Naive thymus-derived CD4-positive, alpha-beta T cell (primary cell): ENCODE measurements around the gene DNPH1. TPM values are rescaled to one million over a fixed set of nuclear protein-coding genes. Genes with fewer than 3 reads are reported as not detected.
A peak's percentile ranks its signal among the peaks of the same experiment; 100 is the strongest.

Experiments used
- ATAC-seq: fragments of 150-1000 bp; cut with Tn5 transposase; 2 replicates; pipeline ENCODE4 v1.10.0; 2021; ENCODE audit warnings: mild to moderate bottlenecking, moderate library complexity
- CTCF ChIA-PET: fragments of 350-600 bp; sonication (Branson Sonifier 250); formaldehyde crosslinking; loops from one replicate; lab custom pipeline; 2021; ENCODE audit warnings: antibody characterized with exemption; lab: Charles Lee
- POLR2A ChIA-PET: fragments of 350-600 bp; sonication (Branson Sonifier 250); formaldehyde crosslinking; loops from one replicate; lab custom pipeline; 2021; ENCODE audit warnings: antibody characterized with exemption, inconsistent platforms; lab: Charles Lee
- DNase-seq, 9 donors: peaks; one replicate each; pipeline versions ENCODE4 v3.0.0 to v3.0.0-alpha.2; 2020 to 2022; ENCODE audit warnings: mixed read lengths in 1 of 9
- H3K27ac ChIP-seq: one replicate; pipeline ENCODE4 v1.7.0; 2013; ENCODE audit warnings: mild to moderate bottlenecking, low read depth, low read length, moderate library complexity
- H3K27me3 ChIP-seq, 2 donors: one replicate each; pipeline ENCODE4 v1.7.0; 2013; ENCODE audit warnings: low read length in 2 of 2, mild to moderate bottlenecking in 2 of 2, moderate library complexity in 2 of 2; ENCODE audit not compliant: control insufficient read depth in 2 of 2, insufficient read depth in 2 of 2
- H3K36me3 ChIP-seq, 3 experiments: 1 replicate in 2 of 3; 2 replicates in 1 of 3; pipeline ENCODE4 v1.7.0; 2013; ENCODE audit warnings: low read length in 3 of 3, mild to moderate bottlenecking in 3 of 3, moderate library complexity in 1 of 3; ENCODE audit not compliant: insufficient read depth in 3 of 3, control insufficient read depth in 2 of 3
- H3K4me1 ChIP-seq, 2 donors: one replicate each; pipeline ENCODE4 v1.7.0; 2013; ENCODE audit warnings: low read length in 2 of 2, mild to moderate bottlenecking in 2 of 2, moderate library complexity in 1 of 2; ENCODE audit not compliant: control insufficient read depth in 2 of 2, insufficient read depth in 2 of 2
- H3K4me3 ChIP-seq: 2 replicates; pipeline ENCODE4 v1.7.0; 2013; ENCODE audit warnings: mild to moderate bottlenecking, low read length
- H3K9me3 ChIP-seq, 3 experiments: 1 replicate in 2 of 3; 2 replicates in 1 of 3; pipeline ENCODE4 v1.7.0; 2013; ENCODE audit warnings: low read length in 3 of 3; ENCODE audit not compliant: control insufficient read depth in 2 of 3
- H3K27ac Mint-ChIP-seq, 9 donors: one replicate each; pipeline ENCODE4 v1.8.0; 2020 to 2022; ENCODE audit warnings: mixed read lengths in 9 of 9, mild to moderate bottlenecking in 8 of 9, moderate library complexity in 5 of 9, inconsistent platforms in 2 of 9
- H3K27me3 Mint-ChIP-seq, 5 donors: one replicate each; pipeline ENCODE4 v1.8.0; 2021 to 2022; ENCODE audit warnings: mixed read lengths in 5 of 5, mild to moderate bottlenecking in 1 of 5
- H3K36me3 Mint-ChIP-seq, 5 donors: one replicate each; pipeline ENCODE4 v1.8.0; 2020 to 2022; ENCODE audit warnings: mixed read lengths in 5 of 5, mild to moderate bottlenecking in 3 of 5, inconsistent platforms in 1 of 5
- H3K4me1 Mint-ChIP-seq, 7 donors: one replicate each; pipeline ENCODE4 v1.8.0; 2020 to 2022; ENCODE audit warnings: mixed read lengths in 7 of 7, mild to moderate bottlenecking in 3 of 7, inconsistent platforms in 1 of 7
- H3K4me3 Mint-ChIP-seq, 10 donors: one replicate each; pipeline ENCODE4 v1.8.0; 2020 to 2022; ENCODE audit warnings: mild to moderate bottlenecking in 10 of 10, mixed read lengths in 10 of 10, moderate library complexity in 6 of 10, inconsistent platforms in 2 of 10
- H3K9me3 Mint-ChIP-seq, 11 donors: one replicate each; pipeline ENCODE4 v1.8.0; 2020 to 2022; ENCODE audit warnings: mixed read lengths in 11 of 11, mild to moderate bottlenecking in 4 of 11, inconsistent platforms in 1 of 11, moderate library complexity in 1 of 11
- intact Hi-C, 2 donors: fragments of 100-400 bp; cut with micrococcal nuclease; formaldehyde crosslinking; loops; one replicate each; pipeline ENCODE4 v1.15.1; 2023
- polyA plus RNA-seq, 2 donors: library from polyadenylated mRNA; unstranded; fragments of 300-500 nt; fragmentation: Illumina TruSeq; gene quantifications; one replicate each; pipeline ENCODE4 v1.2.3, GENCODE V29; 2021
- total RNA-seq, 6 experiments: library from RNA in 5 of 6; stranded (reverse) in 5 of 6; gene quantifications; 1 replicate in 5 of 6; 2 replicates in 1 of 6; pipeline ENCODE4 v1.2.3 and lab custom pipeline; 2021 to 2026

DNPH1 gene
- total and polyA plus RNA-seq, 7 experiments from 2014 or later, result 25.4 to 141 (median 36.4) TPM

DNA sequence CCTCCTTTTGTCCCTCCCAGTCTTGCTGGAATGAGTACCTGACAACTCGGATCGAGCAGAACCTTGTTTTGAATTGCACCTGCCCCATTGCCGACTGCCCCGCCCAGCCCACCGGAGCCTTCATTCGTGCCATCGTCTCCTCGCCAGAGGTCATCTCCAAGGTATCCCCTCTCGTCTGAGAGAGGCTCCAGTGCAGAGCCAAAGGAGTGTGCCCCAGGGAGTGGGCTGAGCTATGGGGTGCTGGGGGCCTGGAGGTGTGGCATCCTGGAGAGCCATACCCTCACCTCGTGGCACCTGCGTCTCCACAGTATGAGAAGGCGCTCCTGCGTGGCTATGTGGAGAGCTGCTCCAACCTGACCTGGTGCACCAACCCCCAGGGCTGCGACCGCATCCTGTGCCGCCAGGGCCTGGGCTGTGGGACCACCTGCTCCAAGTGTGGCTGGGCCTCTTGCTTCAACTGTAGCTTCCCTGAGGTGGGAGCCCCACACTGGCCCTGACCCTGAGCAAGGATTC is 8.8 kb downstream of the DNPH1 start:
- Histone ChIP-seq H3K27ac (no peak overlapping the region), H3K27me3 (no peaks in the 10 kb centered on the region), H3K9me3 (no peaks in the 10 kb centered on the region), H3K4me3 (no peak overlapping the region), H3K4me1 (peaks cover 14 to 23% of the 10 kb centered on the region in 2 donors), H3K36me3 (peaks cover 0 to 66% (median 6%) of the 10 kb centered on the region in 3 experiments)
- ChIA-PET CTCF (interaction anchor here (0.8 kb wide), 1 partner anchor 53 kb away, joined by 3 read pairs; no protein-coding TSS in a partner anchor), POLR2A (interaction anchor here (0.9 to 1.2 kb wide), 3 partner anchors 21 to 163 kb away, joined by 3 read pairs; no protein-coding TSS in a partner anchor)
- intact Hi-C loops, result loop anchor here in 1 of 2 donors (10.0 kb wide), 1 partner anchor 1486 kb away; the partner anchor contains the start of gene TFEB
- H3K36me3 Mint-ChIP-seq, result peaks cover 9 to 29% (median 17%) of the 10 kb centered on the region in 5 donors
- H3K4me1 Mint-ChIP-seq, result peaks cover 16 to 48% (median 34%) of the 10 kb centered on the region in 7 donors
- H3K27me3 Mint-ChIP-seq, result no peaks in the 10 kb centered on the region
- H3K4me3 Mint-ChIP-seq, result no peak overlapping the region
- DNase-seq, result no peak
- no peak for ATAC-seq
- no peaks in the 10 kb centered on the region for H3K9me3 Mint-ChIP-seq
- peak overlapping the region; percentile 42 to 100 (median 94) for H3K27ac Mint-ChIP-seq

GRCh38 chr6:43219814-43220213 is 9.5 kb downstream of the DNPH1 start:
- intact Hi-C loops, result loop anchor here in 1 of 2 donors (10.0 kb wide), 1 partner anchor 1485 kb away; the partner anchor contains the start of gene TFEB
- peaks cover 14 to 17% of the 10 kb centered on the region in 2 donors for H3K4me1 ChIP-seq
- no peaks in the 10 kb centered on the region for H3K27me3 Mint-ChIP-seq
- no peak overlapping the region for H3K27ac ChIP-seq
- DNase-seq (no peak), ATAC-seq (no peak)
- ChIA-PET POLR2A (interaction anchor here (0.8 to 1.2 kb wide), 2 partner anchors 20 to 216 kb away, joined by 3 read pairs; no protein-coding TSS in a partner anchor), CTCF (no interaction called here)
- no peak overlapping the region for H3K4me3 ChIP-seq
- no peaks in the 10 kb centered on the region for H3K27me3 ChIP-seq
- H3K9me3 Mint-ChIP-seq, result no peaks in the 10 kb centered on the region
- H3K9me3 ChIP-seq, result no peaks in the 10 kb centered on the region
- peaks cover 13 to 43% (median 30%) of the 10 kb centered on the region in 7 donors for H3K4me1 Mint-ChIP-seq
- H3K4me3 Mint-ChIP-seq, result no peak overlapping the region
- peak overlapping the region in 7 of 9 donors; percentile 63 to 81 (median 75) for H3K27ac Mint-ChIP-seq
- H3K36me3 ChIP-seq, result peaks cover 0 to 73% (median 6%) of the 10 kb centered on the region in 3 experiments
- peaks cover 12 to 35% (median 20%) of the 10 kb centered on the region in 5 donors for H3K36me3 Mint-ChIP-seq

- ChIA-PET POLR2A (interaction anchor here (0.8 kb wide), 1 partner anchor 216 kb away, joined by 3 read pairs; no protein-coding TSS in a partner anchor), CTCF (no interaction called here)
- H3K4me3 Mint-ChIP-seq, result no peak overlapping the region
- DNase-seq (no peak), ATAC-seq (no peak)
- Histone ChIP-seq H3K27ac (no peak overlapping the region), H3K36me3 (peaks cover 0 to 76% (median 6%) of the 10 kb centered on the region in 3 experiments), H3K27me3 (no peaks in the 10 kb centered on the region), H3K4me1 (peaks cover 8 to 10% of the 10 kb centered on the region in 2 donors), H3K4me3 (no peak overlapping the region), H3K9me3 (no peaks in the 10 kb centered on the region)
- intact Hi-C loops, result no loop called here
- H3K27ac Mint-ChIP-seq, result peak overlapping the region in 6 of 9 donors; percentile 44 to 73 (median 58)
- no peaks in the 10 kb centered on the region for H3K27me3 Mint-ChIP-seq
- H3K9me3 Mint-ChIP-seq, result no peaks in the 10 kb centered on the region
- H3K4me1 Mint-ChIP-seq, result peaks cover 9 to 37% (median 24%) of the 10 kb centered on the region in 7 donors
- peaks cover 12 to 36% (median 20%) of the 10 kb centered on the region in 5 donors for H3K36me3 Mint-ChIP-seq
These were observed 10.2 kb downstream of the DNPH1 start for GRCh38 chr6:43219119-43219518.

GRCh38 chr6:43217351-43217750 is 11.9 kb downstream of the DNPH1 start:
- CTCF ChIA-PET, result interaction anchor here (0.6 kb wide), 1 partner anchor 181 kb away, joined by 5 read pairs; no protein-coding TSS in a partner anchor
- peak overlapping the region in 2 of 9 donors; percentile 11 to 45 for H3K27ac Mint-ChIP-seq
- H3K4me3 Mint-ChIP-seq, result no peak overlapping the region
- no peaks in the 10 kb centered on the region for H3K27me3 ChIP-seq
- peaks cover 0 to 22% (median 12%) of the 10 kb centered on the region in 7 donors for H3K4me1 Mint-ChIP-seq
- H3K36me3 Mint-ChIP-seq, result peaks cover 12 to 44% (median 20%) of the 10 kb centered on the region in 5 donors
- DNase-seq (no peak), ATAC-seq (no peak)
- intact Hi-C loops, result no loop called here
- peaks cover 0 to 73% (median 6%) of the 10 kb centered on the region in 3 experiments for H3K36me3 ChIP-seq
- no peaks in the 10 kb centered on the region for H3K4me1 ChIP-seq
- no peaks in the 10 kb centered on the region for H3K27me3 Mint-ChIP-seq
- H3K4me3 ChIP-seq, result no peak overlapping the region
- no peaks in the 10 kb centered on the region for H3K9me3 Mint-ChIP-seq
- no peaks in the 10 kb centered on the region for H3K9me3 ChIP-seq
- no peak overlapping the region for H3K27ac ChIP-seq
- POLR2A ChIA-PET, result no interaction called here

GRCh38 chr6:43216200-43216599 is 13.1 kb downstream of the DNPH1 start:
- Mint-ChIP-seq H3K4me1 (peaks cover 0 to 15% (median 6%) of the 10 kb centered on the region in 7 donors), H3K9me3 (no peaks in the 10 kb centered on the region), H3K4me3 (no peak overlapping the region), H3K36me3 (peaks cover 12 to 48% (median 20%) of the 10 kb centered on the region in 5 donors), H3K27me3 (no peaks in the 10 kb centered on the region), H3K27ac (no peak overlapping the region)
- intact Hi-C loops, result no loop called here
- no peak for DNase-seq
- ChIA-PET POLR2A (interaction anchor here (1.9 kb wide), 1 partner anchor 13 kb away, joined by 4 read pairs; the partner anchor contains the start of gene DNPH1), CTCF (interaction anchor here (1.1 kb wide), 1 partner anchor 13 kb away, joined by 3 read pairs; the partner anchor contains the start of gene DNPH1)
- H3K27me3 ChIP-seq, result no peaks in the 10 kb centered on the region
- H3K4me3 ChIP-seq, result no peak overlapping the region
- no peaks in the 10 kb centered on the region for H3K9me3 ChIP-seq
- H3K4me1 ChIP-seq, result no peaks in the 10 kb centered on the region
- H3K36me3 ChIP-seq, result peaks cover 0 to 65% (median 6%) of the 10 kb centered on the region in 3 experiments
- no peak overlapping the region for H3K27ac ChIP-seq
- no peak for ATAC-seq

DNA sequence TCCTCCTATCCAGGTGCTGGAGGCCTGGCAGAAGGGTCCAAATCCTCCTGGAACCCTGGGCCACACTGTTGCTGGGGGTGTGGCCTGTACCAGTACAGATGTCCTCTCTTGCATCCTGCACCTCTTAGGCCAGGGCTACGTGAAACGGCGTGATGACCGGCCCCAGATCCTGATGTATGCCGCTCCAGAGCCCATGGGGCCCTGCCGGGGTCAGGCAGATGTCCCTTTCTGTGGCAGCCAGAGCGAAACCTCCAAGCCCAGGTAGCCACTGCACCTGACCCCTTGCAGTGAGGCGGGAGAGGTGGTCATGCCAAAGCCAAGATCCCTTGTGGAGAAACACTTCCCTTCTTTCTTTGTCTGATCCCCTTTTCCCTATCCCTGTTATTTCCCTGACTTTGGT is 14.2 kb downstream of the DNPH1 start:
- Histone ChIP-seq H3K4me1 (no peaks in the 10 kb centered on the region), H3K27ac (no peak overlapping the region), H3K27me3 (no peaks in the 10 kb centered on the region), H3K9me3 (no peaks in the 10 kb centered on the region), H3K4me3 (no peak overlapping the region), H3K36me3 (peaks cover 0 to 54% (median 6%) of the 10 kb centered on the region in 3 experiments)
- no peaks in the 10 kb centered on the region for H3K9me3 Mint-ChIP-seq
- ATAC-seq (no peak), DNase-seq (no peak)
- peaks cover 0 to 11% (median 5%) of the 10 kb centered on the region in 7 donors for H3K4me1 Mint-ChIP-seq
- ChIA-PET CTCF (no interaction called here), POLR2A (interaction anchor here (0.7 to 1.9 kb wide), 2 partner anchors 9 to 15 kb away, joined by 3 to 4 read pairs; partner anchors contain the start of gene DNPH1)
- no peak overlapping the region for H3K4me3 Mint-ChIP-seq
- H3K27ac Mint-ChIP-seq, result peak overlapping the region in 4 of 9 donors; percentile 10 to 46 (median 30)
- no peaks in the 10 kb centered on the region for H3K27me3 Mint-ChIP-seq
- intact Hi-C loops, result no loop called here
- H3K36me3 Mint-ChIP-seq, result peaks cover 12 to 47% (median 18%) of the 10 kb centered on the region in 5 donors
